ENCODE results near the gene DRC3.

The DRC3 gene

DNA sequence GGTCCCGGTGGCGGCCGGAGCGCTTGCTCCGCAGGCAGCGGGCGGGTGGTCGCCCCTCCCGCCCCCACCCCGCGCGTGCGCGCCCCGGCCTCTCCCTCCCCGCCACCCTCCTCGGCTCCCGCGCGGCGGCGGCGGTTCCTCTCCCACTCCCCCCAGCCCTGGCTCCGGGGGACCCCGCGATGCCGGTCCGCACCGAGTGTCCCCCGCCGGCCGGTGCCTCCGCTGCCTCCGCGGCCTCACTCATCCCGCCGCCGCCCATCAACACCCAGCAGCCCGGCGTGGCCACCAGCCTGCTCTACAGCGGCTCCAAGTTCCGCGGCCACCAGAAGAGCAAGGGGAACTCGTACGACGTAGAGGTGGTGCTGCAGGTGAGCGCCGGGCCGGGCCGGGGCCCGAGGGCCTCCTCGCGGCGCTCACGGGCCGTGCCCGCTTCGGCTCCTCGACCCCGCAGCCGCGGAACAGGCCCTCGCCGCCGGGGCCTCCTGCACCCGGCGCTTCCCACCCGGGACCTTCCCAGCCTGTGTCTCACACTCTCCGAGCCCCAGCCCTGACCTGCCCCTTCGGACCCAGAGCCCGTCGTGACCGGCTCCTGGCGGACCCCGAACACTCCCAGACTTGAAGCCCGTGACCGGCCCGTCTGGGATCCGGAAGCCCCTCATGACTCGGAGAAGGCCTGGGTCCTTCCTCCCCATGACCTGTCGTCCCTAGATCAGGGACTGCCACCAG lies 67.0 kb downstream of the DRC3 start:
- H3K9ac ChIP-seq, result peak overlapping the region; percentile 86 to 94 (median 89)
- peaks cover 1 to 21% (median 7%) of the 10 kb centered on the region in 11 experiments; a peak in 15 of 22 replicates for H3K36me3 ChIP-seq
- peak overlapping the region; percentile 70 to 95 (median 86) for H3K4me3 ChIP-seq
- H3K27ac ChIP-seq, result peak overlapping the region; percentile 75 to 85 (median 84)
- H4K20me1 ChIP-seq, result peaks cover 23 to 60% (median 43%) of the 10 kb centered on the region in 11 experiments; a peak in 18 of 22 replicates
- peak overlapping the region; percentile 90 to 100 (median 99) for H3K4me2 ChIP-seq
- H3K4me1 ChIP-seq, result peaks cover 46 to 61% (median 49%) of the 10 kb centered on the region in 10 experiments
- H3K27me3 ChIP-seq, result no peaks in the 10 kb centered on the region
- no peaks in the 10 kb centered on the region for H3K9me3 ChIP-seq (replicated peaks in 1 of 11)
- no peak for TF ChIP-seq Cebpa-rat (IDR thresholded peaks at IDR 0.05)

DNA sequence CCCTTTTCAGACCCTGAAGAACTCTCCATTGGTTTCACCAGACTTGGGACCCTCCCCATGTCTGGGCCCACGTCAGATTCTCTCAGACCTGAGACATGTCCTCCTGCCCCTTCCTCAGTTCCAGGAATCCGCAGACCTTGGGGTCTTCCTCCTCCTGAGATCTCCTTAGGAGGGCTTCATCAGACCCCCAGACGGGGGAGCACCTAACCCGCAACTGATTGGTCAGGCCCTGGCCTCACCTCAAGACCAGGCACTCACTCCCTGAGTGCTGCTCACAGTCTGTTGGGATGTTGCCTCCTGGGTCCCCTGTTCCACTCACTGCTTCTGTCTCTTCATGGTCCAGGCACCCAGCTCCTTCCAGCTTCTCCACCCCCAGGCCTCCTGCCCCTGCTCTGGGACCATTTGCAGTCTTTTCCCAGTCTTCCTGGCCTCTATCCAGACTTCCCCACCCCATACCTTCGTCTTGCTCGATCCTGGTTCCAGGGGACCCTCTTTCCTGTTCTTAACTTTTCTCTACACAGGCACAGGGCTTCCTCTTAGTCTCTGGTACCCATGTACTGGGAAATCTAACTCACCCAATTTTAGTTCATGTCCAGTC lies 67.7 kb downstream of the DRC3 start:
- Histone ChIP-seq H3K4me1 (peaks cover 46 to 61% (median 49%) of the 10 kb centered on the region in 10 experiments), H3K4me2 (peak overlapping the region; percentile 90 to 100 (median 99)), H3K9me3 (replicated peaks in 1 of 11) (no peaks in the 10 kb centered on the region), H3K27me3 (no peaks in the 10 kb centered on the region), H3K4me3 (peak overlapping the region; percentile 70 to 95 (median 86)), H3K27ac (peak overlapping the region; percentile 75 to 85 (median 84); a peak in 21 of 22 replicates), H3K9ac (peak overlapping the region; percentile 86 to 94 (median 89)), H4K20me1 (peaks cover 20 to 57% (median 40%) of the 10 kb centered on the region in 11 experiments; a peak in 18 of 22 replicates), H3K36me3 (peaks cover 8 to 26% (median 13%) of the 10 kb centered on the region in 11 experiments; a peak in 20 of 22 replicates)
- TF ChIP-seq Cebpa-rat (IDR thresholded peaks at IDR 0.05), result no peak

DNA sequence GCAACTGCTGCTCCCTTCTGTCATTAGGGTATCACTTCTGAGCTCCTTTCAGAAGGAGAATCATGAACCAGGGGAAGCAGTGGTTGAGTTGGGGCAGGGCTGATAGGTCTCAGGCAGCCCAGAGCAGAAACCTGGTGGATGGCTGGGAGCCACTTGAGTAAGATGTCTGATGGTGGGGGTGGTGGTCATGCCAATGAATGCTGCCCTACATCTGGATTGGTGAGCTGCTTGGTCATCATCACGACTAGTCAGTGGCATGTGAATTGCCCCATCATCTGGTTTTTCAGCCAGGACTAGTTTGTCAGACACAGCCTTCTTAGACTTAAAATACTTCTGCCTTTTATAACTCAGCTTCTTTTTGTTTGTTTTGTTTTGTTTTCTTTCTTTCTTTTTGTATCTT lies 69.1 kb downstream of the DRC3 start:
- Histone ChIP-seq H3K36me3 (peaks cover 19 to 29% (median 26%) of the 10 kb centered on the region in 11 experiments), H3K9ac (peak overlapping the region in 2 of 11 experiments; percentile 0 to 17; a peak in 2 of 22 replicates), H3K27me3 (no peaks in the 10 kb centered on the region), H4K20me1 (peaks cover 13 to 50% (median 33%) of the 10 kb centered on the region in 11 experiments; a peak in 18 of 22 replicates), H3K4me3 (no peak overlapping the region), H3K27ac (peak overlapping the region in 1 of 11 experiments; percentile 29; a peak in 1 of 22 replicates), H3K9me3 (replicated peaks in 1 of 11) (no peaks in the 10 kb centered on the region), H3K4me2 (peak overlapping the region; percentile 56 to 99 (median 99)), H3K4me1 (peaks cover 41 to 57% (median 45%) of the 10 kb centered on the region in 10 experiments)
- no peak for TF ChIP-seq Cebpa-rat (IDR thresholded peaks at IDR 0.05)

DNA sequence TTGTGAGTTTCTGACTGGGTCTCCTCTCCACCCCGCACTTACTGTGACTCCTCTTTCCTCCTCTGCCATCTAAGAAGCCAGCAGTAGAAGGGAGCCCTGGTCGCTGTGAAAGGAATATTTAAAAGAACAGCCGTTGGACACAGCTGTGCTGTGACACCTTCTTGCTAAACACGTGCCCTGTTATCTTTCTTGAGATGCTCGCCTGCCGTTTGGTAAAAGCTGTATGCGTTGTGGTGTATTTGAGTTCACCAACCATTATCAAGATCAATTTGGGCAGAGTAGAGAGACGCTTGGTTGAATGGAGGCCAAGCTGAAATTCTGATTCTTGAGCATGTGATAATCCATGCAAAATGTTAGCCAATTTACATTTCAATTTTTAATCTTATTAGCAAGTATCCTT lies 70.3 kb downstream of the DRC3 start:
- H3K4me3 ChIP-seq, result no peak overlapping the region
- H3K4me2 ChIP-seq, result 0 out of 22 replicates have a peak overlapping the region, but pooled peaks of 1 of the 11 experiments have one; percentile 99
- H3K27ac ChIP-seq, result no peak overlapping the region
- no peaks in the 10 kb centered on the region for H3K9me3 ChIP-seq (replicated peaks in 1 of 11)
- H3K9ac ChIP-seq, result peak overlapping the region in 1 of 11 experiments; percentile 26; a peak in 1 of 22 replicates
- no peak for TF ChIP-seq Cebpa-rat (IDR thresholded peaks at IDR 0.05)
- peaks cover 8 to 39% (median 27%) of the 10 kb centered on the region in 11 experiments; a peak in 15 of 22 replicates for H4K20me1 ChIP-seq
- peaks cover 28 to 41% (median 36%) of the 10 kb centered on the region in 11 experiments for H3K36me3 ChIP-seq
- peaks cover 29 to 45% (median 33%) of the 10 kb centered on the region in 10 experiments for H3K4me1 ChIP-seq
- H3K27me3 ChIP-seq, result no peaks in the 10 kb centered on the region

DNA sequence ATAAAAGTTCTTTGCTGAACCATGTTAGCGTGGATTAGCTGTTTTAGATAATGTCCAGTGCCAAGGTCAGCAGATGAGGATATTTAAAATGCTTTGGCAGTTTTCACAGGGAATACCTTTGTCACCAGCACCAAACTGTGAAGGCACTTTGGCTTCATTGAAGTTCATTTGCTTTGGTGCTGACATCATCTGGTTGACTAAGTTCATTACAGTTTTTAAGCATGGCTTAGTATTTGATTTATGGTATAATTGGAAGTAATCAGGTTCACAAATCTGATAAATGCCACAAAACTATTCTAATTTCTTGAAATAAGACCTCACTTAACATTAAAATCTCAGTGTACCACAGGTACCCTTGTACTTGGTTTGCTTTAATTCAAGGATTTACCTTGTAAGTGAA lies 70.8 kb downstream of the DRC3 start:
- H3K4me2 ChIP-seq, result no peak overlapping the region

DNA sequence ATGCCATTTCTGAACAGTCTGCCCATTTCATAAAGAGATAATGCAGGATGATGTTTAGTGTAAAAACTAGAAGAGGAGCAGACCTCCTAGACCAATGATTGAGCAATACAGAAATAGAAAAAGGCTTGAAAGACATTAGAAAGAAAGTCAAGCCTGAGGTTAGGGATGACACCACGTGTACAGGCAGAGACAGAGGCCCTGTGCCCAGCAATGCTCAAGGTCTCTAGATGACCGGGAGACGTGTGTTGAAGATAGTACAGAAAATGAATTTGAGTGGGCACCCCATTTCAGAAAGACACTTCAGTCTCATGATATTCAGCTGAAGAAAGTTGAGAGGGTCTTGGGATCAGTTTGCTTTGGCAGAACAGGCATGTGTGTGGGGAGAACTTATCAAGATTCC lies 71.9 kb downstream of the DRC3 start:
- TF ChIP-seq Cebpa-rat (IDR thresholded peaks at IDR 0.05), result no peak
- Histone ChIP-seq H3K4me1 (peaks cover 24 to 40% (median 29%) of the 10 kb centered on the region in 10 experiments), H3K9me3 (replicated peaks in 1 of 11) (no peaks in the 10 kb centered on the region), H3K4me2 (no peak overlapping the region), H3K27me3 (no peaks in the 10 kb centered on the region), H3K36me3 (peaks cover 37 to 57% (median 51%) of the 10 kb centered on the region in 11 experiments), H4K20me1 (peaks cover 6 to 37% (median 24%) of the 10 kb centered on the region in 11 experiments; a peak in 14 of 22 replicates), H3K27ac (no peak overlapping the region), H3K9ac (0 out of 22 replicates have a peak overlapping the region, but pooled peaks of 1 of the 11 experiments have one; percentile 14), H3K4me3 (no peak overlapping the region)

More for the DNA sequence above, 70.8 kb downstream of the DRC3 start:
- Histone ChIP-seq H3K27ac (no peak overlapping the region), H3K9ac (0 out of 22 replicates have a peak overlapping the region, but pooled peaks of 1 of the 11 experiments have one; percentile 18), H3K36me3 (peaks cover 30 to 46% (median 42%) of the 10 kb centered on the region in 11 experiments), H3K4me3 (no peak overlapping the region), H3K27me3 (no peaks in the 10 kb centered on the region), H3K4me1 (peaks cover 24 to 40% (median 29%) of the 10 kb centered on the region in 10 experiments), H3K9me3 (replicated peaks in 1 of 11) (no peaks in the 10 kb centered on the region), H4K20me1 (peaks cover 6 to 37% (median 24%) of the 10 kb centered on the region in 11 experiments; a peak in 14 of 22 replicates)
- no peak for TF ChIP-seq Cebpa-rat (IDR thresholded peaks at IDR 0.05)

DNA sequence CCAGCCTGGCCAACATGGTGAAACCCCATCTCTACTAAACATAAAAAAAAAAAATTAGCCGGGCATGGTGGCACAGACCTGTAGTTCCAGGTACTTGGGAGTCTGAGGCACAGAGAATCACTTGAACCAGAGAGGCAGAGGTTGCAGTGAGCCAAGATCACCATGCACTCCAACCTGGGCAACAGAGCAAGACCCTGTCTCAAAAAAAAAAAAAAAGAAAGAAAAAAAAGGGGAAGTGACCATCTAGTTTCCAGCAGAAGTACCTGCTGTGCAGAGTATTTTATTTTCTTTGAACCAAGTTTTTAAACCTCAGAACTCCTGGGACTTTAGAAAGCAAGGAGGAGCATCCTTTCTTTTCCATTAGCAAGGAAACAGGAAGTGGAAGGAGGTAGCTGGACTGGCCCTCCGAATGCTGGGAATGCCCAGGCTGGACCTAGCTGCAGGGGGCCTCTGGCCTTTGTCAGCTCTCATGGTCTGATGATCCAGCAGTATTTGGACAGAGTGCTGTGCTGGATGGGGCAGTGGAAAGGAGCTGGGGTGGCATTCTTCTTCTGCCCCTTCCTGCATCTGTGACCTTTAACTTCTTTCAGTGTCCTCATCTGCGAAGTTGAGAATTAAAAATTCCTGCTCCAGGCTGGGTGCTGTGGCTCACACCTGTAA lies 73.2 kb downstream of the DRC3 start:
- no peaks in the 10 kb centered on the region for H3K27me3 ChIP-seq
- no peaks in the 10 kb centered on the region for H3K9me3 ChIP-seq (replicated peaks in 1 of 11)
- H3K36me3 ChIP-seq, result peaks cover 37 to 69% (median 59%) of the 10 kb centered on the region in 11 experiments
- no peak overlapping the region for H3K9ac ChIP-seq
- H3K4me1 ChIP-seq, result peaks cover 15 to 33% (median 20%) of the 10 kb centered on the region in 10 experiments
- TF ChIP-seq Cebpa-rat (IDR thresholded peaks at IDR 0.05), result no peak
- no peak overlapping the region for H3K27ac ChIP-seq
- no peak overlapping the region for H3K4me3 ChIP-seq
- H4K20me1 ChIP-seq, result peaks cover 6 to 37% (median 19%) of the 10 kb centered on the region in 11 experiments; a peak in 13 of 22 replicates
- no peak overlapping the region for H3K4me2 ChIP-seq

DNA sequence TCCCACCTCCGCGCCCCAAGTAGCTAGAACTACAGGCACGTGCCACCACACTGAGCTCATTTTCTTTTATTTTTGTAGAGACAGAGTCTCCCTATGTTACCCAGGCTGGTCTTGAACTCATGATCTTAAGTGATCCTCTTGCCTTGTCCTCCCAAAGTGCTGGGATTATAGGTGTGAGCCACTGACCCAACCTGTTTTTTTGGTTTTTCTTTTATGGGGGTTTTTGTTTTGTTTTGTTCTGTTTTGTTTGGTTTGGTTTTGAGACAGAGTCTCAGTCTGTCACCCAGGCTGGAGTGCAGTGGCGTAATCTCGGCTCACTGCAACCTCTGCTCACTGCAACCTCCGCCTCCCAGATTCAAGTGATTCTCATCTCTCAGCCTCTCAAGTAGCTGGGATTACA lies 82.9 kb downstream of the DRC3 start:
- peaks cover 65 to 91% (median 71%) of the 10 kb centered on the region in 11 experiments for H3K36me3 ChIP-seq

More for the DNA sequence above, 82.9 kb downstream of the DRC3 start:
- Histone ChIP-seq H4K20me1 (peaks cover 0 to 7% (median 0%) of the 10 kb centered on the region in 11 experiments; a peak in 2 of 22 replicates), H3K9ac (no peak overlapping the region), H3K27ac (no peak overlapping the region), H3K4me3 (no peak overlapping the region), H3K27me3 (no peaks in the 10 kb centered on the region), H3K4me1 (peaks cover 6 to 25% (median 14%) of the 10 kb centered on the region in 10 experiments; a peak in 17 of 20 replicates), H3K9me3 (replicated peaks in 1 of 11) (no peaks in the 10 kb centered on the region), H3K4me2 (no peak overlapping the region)
- no peak for TF ChIP-seq Cebpa-rat (IDR thresholded peaks at IDR 0.05)

Data from BLaER1 treated with 17β-estradiol and CSF1 and Interleukin-3, amounts not matched to agents 10 nM and 100 nM (cell line).